Measurements from ENCODE around the gene LAMC2. TPM values are rescaled to one million over a fixed set of nuclear protein-coding genes. Genes with fewer than 3 reads are reported as not detected.

The LAMC2 gene
- total and polyA plus RNA-seq, 2 of the 8 experiments (the other 6 are each of a cell fraction or from before 2014, with no cell fraction given), result 4.6 to 12.9 TPM

DNA sequence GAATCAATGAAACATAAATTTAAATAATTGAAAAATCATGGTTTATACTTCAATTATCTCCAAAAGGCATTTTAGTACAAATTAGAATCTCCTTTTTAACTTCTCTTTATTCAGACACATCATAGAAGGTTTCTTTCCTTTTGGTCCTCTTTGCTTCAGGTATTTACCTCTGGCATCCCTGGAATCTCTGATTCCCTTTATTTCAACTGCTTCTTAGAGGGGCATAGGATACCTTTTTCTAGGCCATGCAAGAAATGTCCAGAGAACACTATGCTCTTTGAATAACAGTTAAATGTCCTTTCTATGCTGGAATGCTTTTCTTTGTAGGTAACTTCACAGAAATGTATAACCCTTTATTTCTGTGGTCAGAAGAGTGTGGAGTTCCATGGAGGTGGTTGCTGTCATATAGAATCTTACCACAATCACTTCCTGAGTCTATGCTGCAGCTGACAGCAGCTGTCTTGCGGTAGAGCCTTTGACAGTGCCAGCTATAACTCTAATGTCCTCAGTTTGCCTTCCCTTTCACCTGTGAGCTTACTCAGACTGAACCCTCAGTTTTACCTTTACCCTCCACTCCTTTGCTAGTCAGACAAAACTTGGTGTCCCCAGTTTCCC lies 8.6 kb downstream of the LAMC2 start:
- Histone ChIP-seq H2BK120ac (replicated peaks; ENCODE audit: low read depth, low read length) (no peak overlapping the region), H2BK15ac (ENCODE audit: low read length) (no peak overlapping the region), H3K4ac (replicated peaks; ENCODE audit: insufficient read length, low read depth, low read length) (no peak overlapping the region), H3K36me3 (ENCODE audit: control insufficient read depth in 2 of 4, insufficient read depth in 4 of 4, low read length in 3 of 4) (no peaks in the 10 kb centered on the region), H4K91ac (replicated peaks; ENCODE audit: insufficient read length, low read length) (peak overlapping the region; percentile 48), H3K56ac (replicated peaks; ENCODE audit: insufficient read length, low read depth, low read length) (no peak overlapping the region), H4K5ac (ENCODE audit: insufficient read length, low read depth, low read length) (no peak overlapping the region), H3K23me2 (ENCODE audit: low read depth, low read length) (no peaks in the 10 kb centered on the region; the same call in 1 of the 2 replicates), H3K9me3 (ENCODE audit: insufficient read depth in 2 of 2, low read depth in 1 of 2, low read length in 1 of 2) (no peaks in the 10 kb centered on the region), H3K14ac (ENCODE audit: insufficient read length) (no peak overlapping the region), H4K8ac (ENCODE audit: extremely low read depth, insufficient read depth, low read length) (no peak overlapping the region), H3K18ac (ENCODE audit: extremely low read depth, low read length) (no peak overlapping the region), H2AFZ (ENCODE audit: low read length) (no peak overlapping the region), H3K4me1 (replicated peaks in 1 of 4; ENCODE audit: control insufficient read depth in 3 of 4, insufficient read depth in 4 of 4, low read length in 3 of 4) (peaks cover 5 to 11% (median 8%) of the 10 kb centered on the region in 4 experiments; a peak in 6 of 7 replicates), H3K27me3 (replicated peaks in 1 of 4; ENCODE audit: control insufficient read depth in 3 of 4, extremely low read depth in 1 of 4, insufficient read depth in 3 of 4, low read length in 3 of 4) (no peaks in the 10 kb centered on the region), H3K79me1 (ENCODE audit: low read depth, low read length) (no peaks in the 10 kb centered on the region), H3K4me3 (ENCODE audit: extremely low read depth in 1 of 4, insufficient read depth in 2 of 4, low read depth in 3 of 4, low read length in 4 of 4) (no peak overlapping the region), H3K9ac (replicated peaks in 1 of 4; ENCODE audit: extremely low read depth in 1 of 4, low read depth in 3 of 4, low read length in 3 of 4) (no peak overlapping the region), H4K20me1 (replicated peaks in 1 of 2; ENCODE audit: control insufficient read depth in 1 of 2, insufficient read depth in 2 of 2, low read length in 2 of 2) (no peaks in the 10 kb centered on the region), H3K27ac (ENCODE audit: low read depth, low read length) (peak overlapping the region; percentile 9; the same call in 1 of the 2 replicates), H2BK12ac (ENCODE audit: low read depth, low read length) (peak overlapping the region; percentile 23; the same call in 1 of the 2 replicates), H3K79me2 (ENCODE audit: control insufficient read depth in 1 of 2, insufficient read depth in 2 of 2, low read length in 2 of 2) (no peaks in the 10 kb centered on the region), H3K4me2 (ENCODE audit: insufficient read depth in 1 of 2, low read depth in 2 of 2, low read length in 2 of 2) (peak overlapping the region; percentile 5 to 32; a peak in 1 of 4 replicates), H2BK5ac (ENCODE audit: low read depth, low read length) (peak overlapping the region; percentile 41; the same call in 1 of the 2 replicates), H2BK20ac (ENCODE audit: low read length) (no peak overlapping the region), H3K23ac (ENCODE audit: insufficient read length) (no peak overlapping the region), H2AK5ac (ENCODE audit: low read depth, low read length) (no peak overlapping the region)
- CTCF ChIA-PET (ENCODE audit: partially characterized antibody), result interaction anchor here (0.6 to 1.6 kb wide), 4 partner anchors 8 to 58 kb away, joined by 3 to 4 read pairs (median 4); partner anchors contain the start of gene LAMC2
- no peak for DNase-seq (ENCODE audit: low read depth in 1 of 2, low spot score in 2 of 2)
- no peak for FAIRE-seq
- 88% methylated on average over 1 of the region's 1 CpG; no CpG with 5 or more reads in 1 of the 2 experiments for WGBS, 2 experiments (ENCODE audit: extremely low coverage in 1 of 2, insufficient coverage in 1 of 2, insufficient read length in 1 of 2, insufficient replicate concordance in 2 of 2, low coverage in 1 of 2, low lambda C conversion rate in 2 of 2, missing lambda C conversion rate in 1 of 2)
- POLR2A ChIA-PET (ENCODE audit: partially characterized antibody), result no interaction called here
- 0 out of 4 replicates have a peak, but pooled peaks of 1 of the 2 experiments have one; percentile 65 for TF ChIP-seq HDAC2 (IDR thresholded peaks at IDR 0.05; ENCODE audit: borderline replicate concordance in 1 of 2, low read depth in 2 of 2, low read length in 2 of 2)
- peak; percentile 76 for TF ChIP-seq TEAD4 (IDR thresholded peaks at IDR 0.05; ENCODE audit: low read depth, low read length)
- no peak for TF ChIP-seq ASH2L (IDR thresholded peaks at IDR 0.05; ENCODE audit: low read length)
- TF ChIP-seq SAP30 (IDR thresholded peaks at IDR 0.05; ENCODE audit: insufficient read depth, insufficient replicate concordance, low read length), result no peak
- no peak for TF ChIP-seq KDM1A (IDR thresholded peaks at IDR 0.05; ENCODE audit: borderline replicate concordance, low read length)
- TF ChIP-seq CBX5 (IDR thresholded peaks at IDR 0.05; ENCODE audit: low read depth, low read length), result no peak
